ENCODE data around the gene CUL1.

GRCh38 chr7:148819697-148820360 lies 121.1 kb downstream of the CUL1 start:
- TF ChIP-seq EZH2 (IDR thresholded peaks at IDR 0.05; ENCODE audit: low read depth, unreplicated experiment) = no peak
- no peak for TF ChIP-seq CTCF (conservative IDR thresholded peaks at IDR 0.05; ENCODE audit: low read depth in 2 of 2)
- TF ChIP-seq REST (IDR thresholded peaks at IDR 0.05; ENCODE audit: unreplicated experiment) = no peak
